ENCODE data around the gene ANKRD11. TPM values are rescaled to one million over a fixed set of nuclear protein-coding genes. Genes with fewer than 3 reads are reported as not detected.

ANKRD11 gene
- total RNA-seq, 2 donors from 2014 or later, result 197 to 320 TPM

DNA sequence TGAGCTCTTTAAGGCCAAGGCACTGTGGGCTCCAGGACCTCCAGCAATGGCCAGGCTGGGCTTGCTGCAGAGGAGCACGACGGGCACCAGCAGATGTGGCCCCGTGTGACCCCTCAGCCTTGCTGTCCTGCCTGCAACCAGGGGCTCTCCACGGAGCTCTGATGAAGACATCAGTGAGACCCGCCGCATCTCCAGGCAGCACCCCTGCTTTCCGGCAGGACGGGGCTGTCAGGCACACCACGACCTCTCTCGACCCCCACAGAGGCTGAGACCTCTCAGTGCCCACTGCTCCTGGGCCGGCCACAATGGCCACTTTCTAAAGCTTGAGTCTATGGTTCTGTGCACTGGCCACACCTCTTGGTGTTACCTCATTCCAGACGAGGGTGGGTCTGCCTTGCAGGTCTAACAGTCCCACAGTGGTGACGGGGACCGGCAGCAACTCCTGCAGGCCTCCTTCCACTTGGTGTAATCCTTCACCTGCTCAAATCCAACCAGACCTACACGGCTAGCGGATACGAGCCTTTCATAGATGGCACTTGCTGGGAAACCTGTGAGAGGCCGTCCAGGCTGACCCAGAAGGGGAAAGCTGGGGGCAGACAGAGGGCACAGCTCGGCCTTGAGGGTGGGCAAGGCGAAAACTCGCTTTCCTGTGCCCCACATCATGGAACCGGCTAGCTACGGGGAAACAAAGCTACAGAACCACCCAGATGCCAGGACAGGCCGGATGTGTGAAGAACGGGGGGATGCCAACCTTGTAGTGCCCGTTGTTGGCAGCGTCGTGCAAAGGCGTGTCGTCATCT, 202.4 kb downstream of the ANKRD11 start:
- peaks cover 6 to 10% of the 10 kb centered on the region in 2 donors for H3K4me1 Mint-ChIP-seq (ENCODE audit: low read depth in 2 of 2)
- H3K36me3 Mint-ChIP-seq, result no peaks in the 10 kb centered on the region
- no peaks in the 10 kb centered on the region for H3K27me3 Mint-ChIP-seq
- DNase-seq (ENCODE audit: low spot score) (no peak), ATAC-seq (no peak)
- no peaks in the 10 kb centered on the region for H3K9me3 Mint-ChIP-seq
- no peak overlapping the region for H3K4me3 Mint-ChIP-seq
- H3K27ac Mint-ChIP-seq, result no peak overlapping the region

DNA sequence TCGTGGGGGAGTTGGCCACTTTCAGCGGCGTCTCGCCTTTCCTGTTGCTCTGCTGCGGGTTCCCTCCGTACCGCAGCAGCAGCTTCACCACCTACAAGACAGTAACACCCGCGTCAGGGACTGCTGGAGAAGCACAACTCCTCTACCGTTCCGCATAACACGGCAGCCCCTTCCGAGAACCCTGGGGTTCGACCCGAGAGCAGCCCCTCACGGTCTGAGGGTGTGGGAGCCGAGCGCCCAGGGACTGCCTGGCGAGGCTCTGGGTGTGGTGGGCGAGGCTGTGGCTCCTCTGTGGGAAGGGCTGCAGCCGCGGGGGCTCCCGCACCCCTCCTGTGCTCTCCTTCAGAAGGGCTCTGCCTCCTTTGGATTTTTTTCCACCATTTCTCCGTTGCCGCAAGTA, 204.3 kb downstream of the ANKRD11 start:
- Mint-ChIP-seq H3K9me3 (no peaks in the 10 kb centered on the region), H3K27ac (no peak overlapping the region), H3K4me1 (ENCODE audit: low read depth in 2 of 2) (peaks cover 0 to 6% of the 10 kb centered on the region in 2 donors), H3K4me3 (no peak overlapping the region), H3K27me3 (no peaks in the 10 kb centered on the region), H3K36me3 (no peaks in the 10 kb centered on the region)
- DNase-seq (ENCODE audit: low spot score), result no peak
- ATAC-seq, result no peak

DNA sequence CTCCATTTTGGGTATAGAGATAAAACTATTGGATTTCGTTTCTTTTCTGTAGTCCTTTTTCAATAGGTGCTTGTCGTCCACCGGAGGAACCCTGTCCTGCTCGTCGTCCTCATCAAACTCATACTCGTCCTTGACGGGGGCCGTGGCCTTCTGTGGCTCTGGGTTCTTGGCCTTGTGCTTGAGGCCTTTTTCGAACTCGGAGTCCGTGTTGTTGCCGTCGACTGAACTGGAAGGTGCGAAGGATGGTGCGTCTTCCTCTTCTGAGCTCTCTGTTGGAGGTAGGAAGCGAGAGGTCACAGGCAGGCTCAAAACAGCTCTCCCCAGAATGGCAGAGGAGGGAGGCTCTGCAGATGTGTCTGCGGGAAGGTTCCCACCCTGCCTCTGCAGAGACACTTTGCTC, 205.0 kb downstream of the ANKRD11 start:
- no peak for DNase-seq (ENCODE audit: low spot score)
- H3K9me3 Mint-ChIP-seq, result no peaks in the 10 kb centered on the region
- no peak for ATAC-seq
- H3K27me3 Mint-ChIP-seq, result no peaks in the 10 kb centered on the region
- no peak overlapping the region for H3K27ac Mint-ChIP-seq
- H3K4me3 Mint-ChIP-seq, result no peak overlapping the region
- peaks cover 0 to 6% of the 10 kb centered on the region in 2 donors for H3K4me1 Mint-ChIP-seq (ENCODE audit: low read depth in 2 of 2)
- H3K36me3 Mint-ChIP-seq, result no peaks in the 10 kb centered on the region

DNA sequence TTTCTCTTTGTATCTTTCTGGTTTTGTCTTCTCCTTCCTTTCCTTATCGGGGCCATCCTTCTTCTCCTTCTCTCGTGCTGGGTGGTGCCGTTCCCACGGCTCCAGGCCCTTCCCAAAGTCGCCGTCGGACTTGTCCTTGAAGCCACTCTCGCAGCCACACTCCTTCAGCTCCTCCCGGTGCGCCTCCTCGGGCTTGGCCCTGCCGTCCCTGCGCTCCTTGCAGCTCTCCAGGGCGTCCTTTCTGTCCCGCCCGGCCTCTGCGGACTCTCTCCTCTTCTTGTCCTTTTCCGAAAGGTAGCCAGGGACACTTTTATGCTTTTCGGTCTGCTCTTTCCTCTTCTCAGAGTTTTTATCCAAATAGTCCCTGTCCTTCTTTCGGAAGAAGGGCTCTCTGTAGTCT, 206.9 kb downstream of the ANKRD11 start:
- Mint-ChIP-seq H3K36me3 (no peaks in the 10 kb centered on the region), H3K9me3 (no peaks in the 10 kb centered on the region), H3K27me3 (no peaks in the 10 kb centered on the region), H3K4me1 (ENCODE audit: low read depth in 2 of 2) (no peaks in the 10 kb centered on the region), H3K4me3 (no peak overlapping the region), H3K27ac (no peak overlapping the region)
- no peak for ATAC-seq
- DNase-seq (ENCODE audit: low spot score), result no peak

DNA sequence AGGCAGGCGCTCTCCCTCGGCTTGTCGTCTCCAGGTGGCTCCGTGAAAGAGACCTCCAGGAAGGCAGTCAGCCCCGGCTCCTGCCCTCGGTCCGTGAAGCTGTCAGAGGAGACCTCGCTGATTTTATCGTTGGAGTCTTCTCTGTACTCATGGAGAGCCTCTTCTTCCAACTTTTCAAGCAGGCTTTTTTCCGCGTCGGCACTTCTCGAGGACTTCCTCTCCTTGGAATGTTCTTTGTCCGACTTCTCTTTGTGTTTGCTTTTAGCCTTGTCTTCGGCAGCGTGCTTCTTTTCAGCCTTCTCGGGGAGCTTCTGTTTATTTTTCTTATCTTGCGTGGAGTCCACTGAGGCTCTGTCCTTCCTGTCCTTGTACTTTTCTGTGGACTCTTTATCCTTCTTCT, 207.8 kb downstream of the ANKRD11 start:
- no peak overlapping the region for H3K27ac Mint-ChIP-seq
- H3K9me3 Mint-ChIP-seq, result no peaks in the 10 kb centered on the region
- no peak overlapping the region for H3K4me3 Mint-ChIP-seq
- DNase-seq (ENCODE audit: low spot score) (no peak), ATAC-seq (no peak)
- H3K4me1 Mint-ChIP-seq (ENCODE audit: low read depth in 2 of 2), result no peaks in the 10 kb centered on the region
- no peaks in the 10 kb centered on the region for H3K36me3 Mint-ChIP-seq
- no peaks in the 10 kb centered on the region for H3K27me3 Mint-ChIP-seq

DNA sequence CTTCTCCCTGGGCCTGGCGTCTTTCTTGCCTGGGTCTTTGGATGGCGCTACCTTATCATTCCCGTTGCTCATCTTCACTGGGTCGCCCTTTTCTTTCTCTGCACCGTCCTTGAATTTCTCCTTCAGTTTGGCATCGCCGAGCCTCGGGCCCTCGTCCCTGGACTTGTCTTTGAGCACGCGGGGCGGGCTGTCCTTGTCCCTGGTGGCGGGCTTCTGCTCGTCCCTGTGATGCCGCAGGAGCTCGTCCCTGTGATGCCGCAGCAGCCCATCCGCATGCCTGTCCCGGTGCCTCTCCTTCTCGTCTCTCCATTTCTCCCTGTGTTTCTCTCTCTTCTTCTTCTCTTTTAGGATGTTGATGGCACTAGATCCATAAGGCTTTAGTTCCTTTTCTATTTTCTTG, 208.5 kb downstream of the ANKRD11 start:
- Mint-ChIP-seq H3K36me3 (no peaks in the 10 kb centered on the region), H3K4me3 (no peak overlapping the region), H3K27me3 (no peaks in the 10 kb centered on the region), H3K4me1 (ENCODE audit: low read depth in 2 of 2) (no peaks in the 10 kb centered on the region), H3K9me3 (no peaks in the 10 kb centered on the region), H3K27ac (no peak overlapping the region)
- ATAC-seq (no peak), DNase-seq (ENCODE audit: low spot score) (no peak)

DNA sequence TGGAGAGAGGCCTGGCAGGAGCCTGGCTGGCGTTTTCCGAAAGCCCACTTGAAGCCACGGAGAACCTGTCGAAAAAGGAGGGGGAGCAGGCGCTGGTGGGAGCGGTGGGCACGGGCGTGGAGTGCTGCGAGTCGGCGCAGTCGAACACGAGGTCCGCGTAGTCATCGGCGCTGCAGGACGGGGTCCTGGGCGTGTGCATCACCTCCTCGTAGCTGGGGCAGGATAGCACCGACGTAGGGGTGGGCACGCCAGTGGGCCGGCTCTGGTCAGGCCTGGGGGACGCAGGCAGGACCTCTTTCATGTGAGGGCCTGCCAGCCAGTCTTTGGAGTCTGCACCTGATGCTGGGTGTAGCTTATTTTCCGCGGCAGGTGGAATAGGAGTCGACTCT, 209.2 kb downstream of the ANKRD11 start:
- H3K9me3 Mint-ChIP-seq, result no peaks in the 10 kb centered on the region
- DNase-seq (ENCODE audit: low spot score) (no peak), ATAC-seq (no peak)
- no peaks in the 10 kb centered on the region for H3K36me3 Mint-ChIP-seq
- H3K27me3 Mint-ChIP-seq, result no peaks in the 10 kb centered on the region
- H3K4me3 Mint-ChIP-seq, result no peak overlapping the region
- H3K4me1 Mint-ChIP-seq (ENCODE audit: low read depth in 2 of 2), result no peaks in the 10 kb centered on the region
- no peak overlapping the region for H3K27ac Mint-ChIP-seq

DNA sequence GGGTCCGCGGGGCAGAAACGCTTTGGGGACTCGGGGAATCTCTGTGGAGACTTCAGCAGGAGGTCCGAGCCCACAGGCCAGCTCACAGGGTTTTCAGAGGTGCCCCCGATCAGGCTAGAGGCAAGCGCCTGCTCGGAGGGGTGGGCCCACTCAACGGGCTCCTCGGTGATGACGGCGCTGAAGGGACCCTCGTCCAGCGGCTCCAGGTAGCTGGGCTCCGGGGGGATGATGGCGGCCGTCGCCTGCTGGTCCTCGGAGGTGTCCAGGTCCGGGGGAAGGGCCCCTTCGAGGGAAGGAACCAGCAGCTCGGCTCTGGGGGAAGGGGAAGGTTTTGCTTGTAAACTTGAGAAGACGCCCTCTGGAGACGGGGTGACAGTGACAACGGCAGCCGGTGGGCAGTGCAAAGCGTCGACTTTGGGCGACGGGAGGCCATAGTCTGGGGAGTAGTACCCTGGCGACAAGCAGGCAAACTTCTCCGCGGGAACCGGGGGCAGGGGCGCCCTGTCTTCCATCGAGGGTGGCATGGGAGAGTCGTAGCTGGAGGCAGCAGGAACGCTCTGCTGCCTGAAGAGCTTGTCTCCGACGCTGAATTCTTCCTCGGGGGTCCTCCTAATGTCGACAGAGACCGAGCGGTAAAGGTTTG, 209.7 kb downstream of the ANKRD11 start:
- Mint-ChIP-seq H3K4me1 (ENCODE audit: low read depth in 2 of 2) (no peaks in the 10 kb centered on the region), H3K36me3 (no peaks in the 10 kb centered on the region), H3K27me3 (no peaks in the 10 kb centered on the region), H3K9me3 (no peaks in the 10 kb centered on the region), H3K27ac (no peak overlapping the region), H3K4me3 (no peak overlapping the region)
- ATAC-seq (no peak), DNase-seq (ENCODE audit: low spot score) (no peak)

DNA sequence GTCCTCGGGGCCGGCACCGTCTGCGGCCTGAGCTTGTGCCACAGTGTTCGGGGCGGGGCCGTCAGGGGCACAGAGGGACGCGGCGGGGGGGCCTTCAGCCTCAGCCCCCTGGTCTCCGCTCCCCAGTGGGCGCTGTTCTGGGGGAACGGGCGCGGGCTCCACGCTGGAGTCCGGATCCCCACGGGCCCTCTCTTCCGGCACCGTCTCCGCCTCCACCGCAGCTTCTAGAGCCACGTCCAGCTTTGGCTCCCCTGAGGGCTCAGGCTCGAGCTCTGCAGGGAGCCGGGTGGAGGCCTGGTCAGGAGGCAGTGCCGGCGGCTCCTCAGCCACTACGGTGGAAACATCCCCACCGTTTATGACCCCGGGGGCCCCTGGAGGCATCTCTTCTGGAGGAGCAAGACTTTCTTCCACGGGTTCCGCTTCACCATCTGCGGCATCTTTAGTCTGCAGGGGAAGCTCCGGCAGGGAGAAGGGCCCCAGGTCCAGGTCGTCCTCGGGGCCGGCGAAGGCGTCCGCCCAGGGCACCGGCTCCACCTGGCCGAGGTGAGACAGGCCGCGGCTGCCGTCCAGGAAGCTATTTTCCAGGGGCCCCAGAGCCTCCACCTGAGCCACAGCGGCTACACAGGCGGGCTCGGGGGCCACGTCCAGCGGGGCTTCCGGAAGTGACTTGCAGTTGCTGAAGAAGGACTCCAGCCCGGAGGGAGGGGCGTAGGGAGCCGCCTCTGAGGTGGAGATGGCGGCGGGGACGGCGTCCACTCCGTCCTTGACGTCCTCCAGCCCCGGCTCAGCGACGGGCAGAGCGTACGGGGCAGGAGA, 210.5 kb downstream of the ANKRD11 start:
- no peaks in the 10 kb centered on the region for H3K36me3 Mint-ChIP-seq
- no peaks in the 10 kb centered on the region for H3K27me3 Mint-ChIP-seq
- DNase-seq (ENCODE audit: low spot score), result no peak
- H3K9me3 Mint-ChIP-seq, result no peaks in the 10 kb centered on the region
- no peak overlapping the region for H3K27ac Mint-ChIP-seq
- H3K4me3 Mint-ChIP-seq, result no peak overlapping the region
- H3K4me1 Mint-ChIP-seq (ENCODE audit: low read depth in 2 of 2), result no peaks in the 10 kb centered on the region
- ATAC-seq, result peak in 1 of 2 donors; percentile 11

DNA sequence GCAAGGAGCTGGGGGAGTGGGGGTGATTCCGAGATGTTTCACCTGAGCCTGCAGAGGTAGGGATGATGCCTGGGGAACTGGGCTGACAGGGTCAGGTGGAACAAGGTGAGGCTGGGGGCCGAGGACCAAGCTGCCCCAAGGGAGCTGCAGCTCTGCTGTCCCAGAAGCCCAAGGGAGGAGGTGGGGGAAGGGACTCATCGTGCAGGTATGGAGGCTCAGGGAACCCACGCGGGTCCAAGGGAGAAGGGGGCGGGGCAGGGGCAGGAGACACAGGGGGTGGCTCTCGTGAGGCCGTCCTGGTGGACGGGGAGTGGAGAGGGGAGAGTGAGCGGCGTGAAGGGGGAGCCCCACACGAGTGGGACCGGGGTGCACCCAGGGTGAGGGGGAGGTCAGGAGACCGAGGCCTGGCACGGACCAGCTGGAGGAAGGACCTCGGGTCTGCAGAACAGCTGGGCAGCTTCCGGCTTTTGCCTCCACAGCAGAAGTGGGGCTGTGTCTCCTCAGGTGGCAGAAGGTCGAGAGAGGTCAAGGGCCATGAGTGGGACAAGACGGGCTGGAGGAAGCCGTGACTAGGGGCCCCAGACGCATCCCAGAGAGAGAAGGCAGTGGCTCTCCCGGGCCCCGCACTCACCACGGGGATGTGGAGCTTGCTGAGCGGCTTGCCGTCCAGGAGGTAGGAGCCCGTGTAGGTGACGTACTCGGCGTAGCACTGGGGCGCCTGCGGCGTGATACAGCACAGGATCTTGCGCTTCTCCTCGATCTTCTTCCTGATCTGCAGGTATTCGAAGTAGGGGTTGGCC, 211.7 kb downstream of the ANKRD11 start:
- H3K27ac Mint-ChIP-seq, result no peak overlapping the region
- DNase-seq (ENCODE audit: low spot score) (no peak), ATAC-seq (no peak)
- no peaks in the 10 kb centered on the region for H3K27me3 Mint-ChIP-seq
- no peaks in the 10 kb centered on the region for H3K9me3 Mint-ChIP-seq
- no peaks in the 10 kb centered on the region for H3K36me3 Mint-ChIP-seq
- peaks cover 0 to 3% of the 10 kb centered on the region in 2 donors for H3K4me1 Mint-ChIP-seq (ENCODE audit: low read depth in 2 of 2)
- H3K4me3 Mint-ChIP-seq, result no peak overlapping the region

DNA sequence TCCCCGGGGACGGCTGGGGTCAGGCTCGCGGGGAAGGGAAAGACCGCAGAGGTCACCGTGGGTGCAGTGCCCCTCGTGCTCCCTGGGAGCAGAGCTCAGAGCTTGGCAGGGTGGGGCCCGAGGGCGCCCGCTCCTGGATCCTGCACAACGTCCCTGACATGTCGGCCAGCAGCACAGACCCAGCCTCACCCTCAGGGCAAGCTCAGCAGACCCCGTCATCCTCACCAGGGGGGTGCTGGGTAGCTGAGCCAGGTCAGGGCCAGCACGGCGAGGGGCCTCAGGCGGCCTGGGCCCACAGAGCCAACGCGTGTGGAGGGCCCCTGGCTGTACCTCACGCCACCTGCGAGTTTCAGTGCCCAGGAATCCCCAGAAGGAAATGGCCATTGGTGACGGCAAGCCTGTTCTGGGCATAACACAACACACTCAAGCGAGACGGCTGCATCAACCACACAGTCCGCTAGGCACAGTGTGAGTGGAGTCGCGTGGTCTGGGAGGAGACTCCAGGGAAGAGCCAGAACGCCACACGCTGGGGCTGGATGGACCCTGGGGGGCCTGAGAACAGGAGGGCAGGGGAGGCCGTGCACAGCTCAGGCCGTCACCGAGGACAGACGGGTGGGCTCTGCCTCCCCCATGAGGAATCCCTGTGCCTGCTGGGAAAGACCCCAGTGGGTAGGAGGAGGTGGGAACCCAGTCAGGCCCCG, 212.6 kb downstream of the ANKRD11 start:
- H3K9me3 Mint-ChIP-seq, result no peaks in the 10 kb centered on the region
- no peak overlapping the region for H3K27ac Mint-ChIP-seq
- H3K4me3 Mint-ChIP-seq, result no peak overlapping the region
- no peaks in the 10 kb centered on the region for H3K27me3 Mint-ChIP-seq
- peaks cover under 1% of the 10 kb centered on the region for H3K36me3 Mint-ChIP-seq
- ATAC-seq (no peak), DNase-seq (ENCODE audit: low spot score) (no peak)
- H3K4me1 Mint-ChIP-seq (ENCODE audit: low read depth in 2 of 2), result peaks cover 0 to 5% of the 10 kb centered on the region in 2 donors

DNA sequence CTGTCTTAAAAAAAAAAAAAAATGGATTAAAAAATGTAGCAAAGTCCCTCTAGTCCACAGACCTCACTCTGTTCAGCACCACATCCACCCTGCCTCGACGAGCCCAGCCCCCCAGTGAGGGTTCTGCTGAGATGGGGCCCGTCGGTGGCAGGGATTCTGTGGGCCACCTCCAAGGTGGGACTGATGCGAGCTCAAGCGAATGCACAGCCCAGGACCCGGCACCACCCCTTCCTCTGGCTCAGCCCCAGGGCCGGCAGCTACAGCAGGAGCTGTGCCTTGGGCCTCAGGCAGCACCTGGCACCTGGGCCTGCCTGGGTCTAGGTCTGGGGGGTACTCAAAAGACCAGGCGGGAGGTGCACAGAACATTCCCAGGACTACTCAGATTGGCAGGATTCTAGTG, 213.3 kb downstream of the ANKRD11 start:
- DNase-seq (ENCODE audit: low spot score), result no peak
- no peak overlapping the region for H3K27ac Mint-ChIP-seq
- no peak overlapping the region for H3K4me3 Mint-ChIP-seq
- peaks cover 4% of the 10 kb centered on the region for H3K36me3 Mint-ChIP-seq
- no peaks in the 10 kb centered on the region for H3K9me3 Mint-ChIP-seq
- no peaks in the 10 kb centered on the region for H3K27me3 Mint-ChIP-seq
- H3K4me1 Mint-ChIP-seq (ENCODE audit: low read depth in 2 of 2), result peaks cover 0 to 5% of the 10 kb centered on the region in 2 donors
- no peak for ATAC-seq

Data from natural killer cell treated with Interleukin-12 subunit alpha and Interleukin-12 subunit beta and Interleukin-15 and Interleukin-18, amount 100 ng/mL, for 72 hours (primary cell).